ENCODE data around the gene CFTR. TPM values are rescaled to one million over a fixed set of nuclear protein-coding genes. Genes with fewer than 3 reads are reported as not detected.
"Not testable (repeated sequence)": the region's sequence is repeated elsewhere in the genome, so short reads cannot be mapped to it uniquely, and the experiment has no call there.

The CFTR gene
- total and polyA plus RNA-seq, 9 of the 15 experiments (the other 6 are each of a cell fraction or from before 2014, with no cell fraction given): 0.20 TPM; not detected in 8

GRCh38 chr7:117707080-117707479, 227.3 kb downstream of the CFTR start (continued):
- TF ChIP-seq ZBTB8A (IDR thresholded peaks at IDR 0.05; ENCODE audit: partially characterized antibody) (no peak), ZNF561 (CRISPR knock-in tag; conservative IDR thresholded peaks at IDR 0.05) (no peak), MXI1 (IDR thresholded peaks at IDR 0.05; ENCODE audit: low read depth, low read length) (no peak), ERF (CRISPR knock-in tag; IDR thresholded peaks at IDR 0.05) (no peak), KLF10 (CRISPR knock-in tag; IDR thresholded peaks at IDR 0.05) (no peak)

- H3K4me1 ChIP-seq (replicated peaks in 1 of 2; ENCODE audit: control insufficient read depth in 2 of 2, insufficient read depth in 2 of 2, low read length in 2 of 2); H3K36me3 ChIP-seq (ENCODE audit: control insufficient read depth, insufficient read depth, low read length); BruUV-seq (replicated peaks); H3K9me3 ChIP-seq (replicated peaks; ENCODE audit: control insufficient read depth, insufficient read depth, low read depth, low read length); H3K4me3 ChIP-seq; FAIRE-seq; POLR2A ChIA-PET; H2AFZ ChIP-seq (ENCODE audit: low read depth, low read length); H3K27me3 ChIP-seq (ENCODE audit: control insufficient read depth in 2 of 2, insufficient read depth in 2 of 2, low read length in 2 of 2); H3K4me2 ChIP-seq (ENCODE audit: insufficient read depth, low read length); intact Hi-C loops (cut with micrococcal nuclease); DNase-seq (ENCODE audit: extremely low read depth in 1 of 4, low spot score in 3 of 4); CTCF ChIA-PET (ENCODE audit: low intra/inter-chr PET ratio); H3K9ac ChIP-seq (ENCODE audit: insufficient read depth in 1 of 2, low read depth in 2 of 2, low read length in 2 of 2); H3K79me2 ChIP-seq (ENCODE audit: control insufficient read depth, insufficient read depth, low read length); H3K9me1 ChIP-seq (ENCODE audit: control insufficient read depth, insufficient read depth, low read length); H4K20me1 ChIP-seq (replicated peaks; ENCODE audit: control insufficient read depth, insufficient read depth, low read length); H3K27ac ChIP-seq (ENCODE audit: extremely low read depth, low read depth, low read length); ATAC-seq; in situ Hi-C loops (cut with MboI): not testable (repeated sequence)
- TF ChIP-seq RBM25 (IDR thresholded peaks at IDR 0.05; ENCODE audit: low read depth, low read length, severe bottlenecking) (peak; percentile 13), ZNF146 (CRISPR knock-in tag; IDR thresholded peaks at IDR 0.05; ENCODE audit: unreplicated experiment) (peak; percentile 90)
- WGBS (ENCODE audit: insufficient coverage, low coverage, missing lambda C conversion rate): 2% methylated on average over 4 of the region's 4 CpGs
These were observed 228.3 kb downstream of the CFTR start for GRCh38 chr7:117708173-117708572.
